Epidermal melanocyte (primary cell): Measurements from ENCODE around the gene DPYSL4.

Source experiments
- DNase-seq: peaks from one replicate; pipeline ENCODE4 v3.0.0; 2011; ENCODE audit warnings: low spot score; ENCODE audit not compliant: insufficient read length

The DPYSL4 gene

GRCh38 chr10:132226586-132227405, 40.0 kb downstream of the DPYSL4 start:
- DNase-seq, result no peak

GRCh38 chr10:132227851-132228390, 41.2 kb downstream of the DPYSL4 start:
- DNase-seq, result no peak

- DNase-seq, result no peak
Measured at GRCh38 chr10:132228616-132229015, 41.9 kb downstream of the DPYSL4 start.

- no peak for DNase-seq
Measured at GRCh38 chr10:132229096-132229495, 42.3 kb downstream of the DPYSL4 start.

DNA sequence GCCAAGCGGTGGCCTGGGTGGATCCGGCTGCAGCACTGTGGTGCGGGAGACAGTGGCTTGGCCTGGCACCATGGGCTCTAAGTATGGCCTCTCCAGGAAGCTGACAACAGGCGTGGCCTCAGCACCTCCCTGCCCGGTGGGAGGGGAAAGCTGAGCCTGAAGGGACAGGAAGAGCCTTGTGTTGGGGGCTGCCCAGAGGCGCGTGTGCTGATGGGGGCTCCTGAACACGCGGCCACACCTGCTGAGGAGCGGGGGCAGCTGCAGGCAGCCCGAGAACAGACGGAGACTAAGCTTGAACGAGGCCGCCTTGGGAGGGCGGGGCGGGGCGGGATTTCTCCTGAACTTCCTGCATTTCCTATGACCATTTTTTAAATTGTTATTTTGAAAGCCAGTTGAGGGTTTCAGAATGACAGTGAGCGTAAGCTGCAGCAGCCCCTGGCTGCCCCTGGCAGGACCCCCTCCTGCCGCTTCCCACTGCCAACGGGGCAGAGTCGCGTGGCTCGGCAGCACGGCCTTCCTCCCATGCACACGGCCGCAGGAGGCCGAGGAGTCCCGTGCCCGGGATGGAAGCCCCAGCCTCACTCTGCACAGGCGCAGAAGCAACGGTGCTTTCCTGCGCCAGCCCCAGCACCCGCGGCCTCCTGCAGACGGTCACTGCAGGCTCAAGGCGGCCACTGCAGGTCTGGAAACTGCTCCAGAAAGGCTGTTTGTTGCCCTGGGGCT, 43.2 kb downstream of the DPYSL4 start:
- peak; percentile 70 for DNase-seq

DNA sequence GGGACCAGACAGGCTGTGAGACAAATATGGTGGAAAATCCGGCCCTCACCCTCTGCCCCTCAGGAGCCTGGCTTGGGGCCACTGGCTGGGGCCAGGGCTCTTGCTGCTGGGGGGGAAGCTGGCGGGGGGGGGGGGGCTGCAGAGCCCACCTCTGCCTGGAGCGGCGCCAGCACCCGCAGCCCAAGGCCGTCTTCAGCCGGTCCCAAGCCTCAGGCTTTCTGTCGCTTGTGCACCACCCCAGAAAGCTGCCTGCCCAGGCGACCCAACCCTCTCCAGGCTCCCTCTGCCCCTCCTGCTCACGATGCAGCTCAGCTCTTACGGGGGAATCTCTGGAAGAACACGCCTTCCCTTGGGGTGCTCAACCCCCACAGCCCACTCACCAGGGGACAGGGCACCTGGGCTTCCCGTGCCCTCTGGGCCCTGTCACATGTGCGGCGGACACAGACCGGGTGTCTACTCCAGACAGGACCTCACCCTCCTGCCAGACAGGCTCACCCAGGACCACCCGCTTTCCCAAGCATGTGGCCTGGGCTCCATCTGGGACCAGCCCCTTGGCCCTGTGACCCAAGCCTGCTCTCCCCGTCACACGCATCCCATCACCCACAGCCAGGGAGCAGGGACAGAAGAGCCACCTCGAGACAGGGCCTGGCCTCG, 43.9 kb downstream of the DPYSL4 start:
- DNase-seq, result no peak

DNA sequence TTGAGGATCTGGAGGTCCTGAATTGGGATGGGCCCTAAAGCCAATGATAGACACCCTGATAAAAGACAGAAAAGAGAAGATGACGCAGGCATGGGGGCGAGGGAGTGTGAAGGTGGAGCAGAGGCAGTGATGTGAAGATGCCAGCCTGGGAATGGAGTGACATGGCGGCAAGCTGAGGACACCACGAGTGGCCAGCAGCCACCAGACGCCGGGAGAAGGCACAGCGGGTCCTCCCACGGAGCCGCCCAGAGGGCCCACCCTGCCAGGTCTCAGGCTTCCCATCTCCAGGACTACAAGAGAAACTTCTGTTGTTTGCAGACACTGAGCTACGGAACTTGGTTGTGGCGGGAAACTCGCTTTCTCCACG, 44.9 kb downstream of the DPYSL4 start:
- DNase-seq, result no peak

- no peak for DNase-seq
Measured at GRCh38 chr10:132232023-132232951, 45.5 kb downstream of the DPYSL4 start.

DNA sequence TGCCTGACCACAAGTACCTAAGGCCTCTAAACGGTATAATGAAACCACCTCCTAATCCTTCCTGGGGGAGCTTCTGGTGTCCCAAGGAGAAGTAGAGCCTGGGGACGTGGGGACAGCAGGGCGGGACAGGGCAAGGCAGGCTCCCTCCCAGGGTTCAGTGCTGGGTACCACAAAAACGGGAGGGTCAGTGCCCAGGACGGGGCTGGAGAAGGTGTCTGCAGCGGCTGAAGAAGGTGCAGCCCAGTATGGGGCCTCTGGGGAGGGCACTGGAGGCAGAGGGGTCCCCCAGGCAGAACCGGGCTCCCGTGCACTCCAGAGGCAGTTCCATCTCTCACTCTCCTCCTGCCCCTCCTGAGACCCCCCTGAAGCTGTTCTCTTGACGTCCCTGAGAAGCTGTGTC, 46.2 kb downstream of the DPYSL4 start:
- no peak for DNase-seq

DNA sequence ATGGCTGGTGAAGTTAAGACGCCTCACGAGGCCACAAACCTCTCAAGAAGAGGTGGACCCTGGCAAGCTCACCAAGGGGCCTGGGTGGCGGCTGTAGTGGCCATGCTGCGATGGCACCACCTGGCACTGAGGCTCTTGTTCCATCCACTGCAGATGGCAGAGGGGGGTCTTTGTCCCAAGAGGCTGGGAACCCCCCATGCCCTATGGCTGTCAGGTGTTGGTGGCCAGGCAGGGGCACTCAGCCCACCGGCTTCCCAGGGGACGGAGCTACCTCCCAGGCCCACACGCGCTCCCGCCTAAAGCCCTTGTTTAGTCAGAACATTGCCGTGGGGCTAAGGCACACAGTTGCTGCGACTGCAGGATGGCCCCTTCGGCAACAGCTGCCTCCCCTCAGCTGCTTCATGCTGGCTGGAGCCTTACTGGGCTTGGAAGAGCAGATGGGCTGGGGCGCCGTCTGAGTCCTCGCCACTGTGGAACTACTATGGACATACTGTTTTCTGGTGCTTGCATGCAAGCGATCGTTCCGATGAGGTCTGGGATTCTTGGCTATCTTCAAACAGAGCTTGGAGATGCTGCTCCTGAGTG, 46.8 kb downstream of the DPYSL4 start:
- DNase-seq, result no peak

DNA sequence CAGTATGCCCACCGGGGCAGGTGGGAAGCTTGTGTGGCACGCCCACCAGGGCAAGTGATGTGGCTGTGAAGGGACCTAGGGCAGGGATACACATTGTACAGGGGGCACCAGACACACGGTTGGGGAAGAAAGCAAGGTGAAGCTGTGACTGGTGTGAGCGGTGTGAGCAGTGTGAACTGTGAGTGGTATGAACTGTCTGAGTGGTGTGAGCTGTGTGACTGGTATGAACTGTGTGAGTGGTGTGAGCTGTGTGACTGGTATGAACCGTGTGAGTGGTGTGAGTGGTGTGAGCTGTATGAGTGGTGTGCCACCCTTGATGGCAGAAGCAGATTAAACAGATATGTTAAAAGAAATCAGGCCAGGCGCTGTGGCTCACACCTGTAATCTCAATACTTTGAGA, 48.1 kb downstream of the DPYSL4 start:
- DNase-seq, result no peak

GRCh38 chr10:132236161-132236560, 49.4 kb downstream of the DPYSL4 start:
- no peak for DNase-seq

DNA sequence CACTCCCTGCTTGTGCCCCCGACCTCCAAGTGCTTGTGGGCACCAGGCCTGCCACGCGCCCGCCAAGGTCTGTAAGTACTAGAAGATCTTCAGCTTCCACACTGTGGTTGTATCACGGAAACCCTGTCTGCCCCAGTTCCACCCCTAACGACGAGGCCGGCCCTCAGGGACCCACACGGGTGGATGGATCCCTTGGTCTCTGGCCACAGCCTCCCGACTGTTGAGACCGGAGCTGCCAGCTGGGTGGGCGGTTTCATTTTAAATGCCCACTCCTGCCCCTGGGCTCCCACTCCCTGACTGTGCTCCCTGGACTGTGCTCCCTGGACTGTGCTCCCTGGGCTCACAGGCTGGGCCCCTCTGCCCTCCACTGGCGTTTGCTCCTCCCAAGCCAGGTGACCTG, 50.1 kb downstream of the DPYSL4 start:
- no peak for DNase-seq

- no peak for DNase-seq
Measured at GRCh38 chr10:132237396-132237795, 50.6 kb downstream of the DPYSL4 start.

DNA sequence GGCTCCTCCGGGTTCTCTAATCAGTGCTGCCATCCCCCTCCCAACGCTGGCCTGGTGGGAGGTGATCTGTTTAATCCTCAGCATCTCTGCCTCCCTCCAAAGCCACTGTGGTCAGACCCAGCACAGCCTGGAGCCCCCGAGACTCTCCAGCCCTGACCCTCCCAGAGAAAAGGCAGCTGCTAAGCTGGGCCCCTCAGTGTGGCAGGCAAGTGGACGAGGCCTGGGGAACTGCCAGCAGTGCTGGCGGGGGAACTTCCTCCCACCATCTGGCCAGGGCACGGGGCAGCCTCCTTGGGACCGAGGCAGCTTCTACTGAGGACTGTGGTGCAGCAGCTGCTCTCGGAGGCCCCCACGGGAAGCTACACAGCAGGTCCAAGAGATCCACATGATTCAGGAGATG, 51.1 kb downstream of the DPYSL4 start:
- no peak for DNase-seq

DNA sequence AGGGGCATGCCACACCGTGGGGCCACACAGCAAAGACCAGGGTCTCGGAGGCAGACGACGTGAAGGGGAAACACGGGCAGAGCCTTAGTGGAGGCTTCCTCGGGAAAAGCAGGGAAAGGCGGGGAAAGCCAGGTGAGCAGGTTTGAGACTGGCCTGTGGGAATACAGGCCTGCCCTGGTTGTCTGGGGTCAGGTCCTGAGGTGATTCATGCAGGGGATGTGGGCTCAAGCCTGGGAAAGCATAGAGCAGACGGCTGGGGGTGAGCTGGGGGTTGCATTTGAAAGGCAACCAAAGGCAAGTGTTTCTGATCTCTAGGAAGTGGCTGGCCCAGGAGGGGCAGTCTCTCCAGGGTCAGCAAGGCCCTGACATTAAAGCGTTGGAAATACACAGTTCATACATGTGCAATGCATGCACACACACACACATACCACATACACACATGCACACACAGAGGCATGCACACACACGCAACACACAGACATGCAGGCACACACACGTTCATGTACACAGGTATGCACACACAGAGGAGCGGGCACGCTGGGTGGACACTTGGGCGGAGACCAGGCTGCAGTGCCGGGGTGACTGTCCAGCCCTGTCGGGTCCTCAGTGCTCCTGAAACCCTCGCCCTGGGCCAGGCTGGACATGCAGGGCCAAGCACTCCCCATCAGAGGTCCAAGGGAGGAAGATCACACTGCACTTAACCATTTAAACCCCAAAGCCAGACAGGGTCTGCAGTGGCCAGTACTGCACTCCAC, 51.8 kb downstream of the DPYSL4 start:
- DNase-seq, result no peak

- no peak for DNase-seq
Measured at GRCh38 chr10:132239126-132240031, 52.6 kb downstream of the DPYSL4 start.

DNA sequence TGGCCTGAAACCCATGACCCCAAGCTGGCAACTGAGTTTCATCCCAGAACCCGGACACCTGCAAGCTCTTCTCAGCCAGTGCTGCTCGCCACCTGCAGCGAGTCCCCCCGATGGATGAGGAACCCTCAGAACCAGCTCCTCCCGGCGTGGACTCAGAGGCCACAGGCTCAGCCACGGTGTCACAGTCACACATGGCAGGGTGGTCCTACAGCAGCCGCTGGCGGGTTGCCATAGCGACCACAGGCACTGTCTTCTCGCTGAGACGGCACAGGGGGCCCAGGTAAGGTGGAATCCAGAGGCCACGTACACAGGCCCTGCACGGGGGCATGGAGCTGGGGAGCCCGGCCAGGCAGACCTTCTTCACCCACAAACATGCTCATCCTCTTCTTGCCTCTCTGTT, 53.4 kb downstream of the DPYSL4 start:
- no peak for DNase-seq

GRCh38 chr10:132240581-132240980, 53.8 kb downstream of the DPYSL4 start:
- no peak for DNase-seq
